D721Med (cell line): Measurements from ENCODE around the gene HFM1.

ENCODE experiments used
- DNase-seq: peaks from one replicate; pipeline ENCODE4 v3.0.0; 2011; ENCODE audit warnings: low spot score; ENCODE audit not compliant: insufficient read length
- FAIRE-seq: peaks from 2 replicates; lab custom pipeline; 2011; peaks lifted over from hg19 to GRCh38; lab: Jason Lieb, UNC
- CTCF ChIP-seq: IDR thresholded peaks from 2 replicates; pipeline ENCODE4 v1.5.1; 2012; ENCODE audit warnings: mild to moderate bottlenecking, control low read depth; ENCODE audit not compliant: insufficient read depth; ENCODE audit errors: missing control alignments

The HFM1 gene

GRCh38 chr1:91243171-91243570 is 161.5 kb downstream of the HFM1 start:
- no peak for TF ChIP-seq CTCF
- FAIRE-seq (no peak), DNase-seq (no peak)

GRCh38 chr1:91234181-91234580 is 170.5 kb downstream of the HFM1 start:
- TF ChIP-seq CTCF = no peak
- no peak for DNase-seq
- FAIRE-seq = no peak

GRCh38 chr1:91226741-91227140 is 177.9 kb downstream of the HFM1 start:
- TF ChIP-seq CTCF = no peak
- FAIRE-seq (no peak), DNase-seq (no peak)

- no peak for TF ChIP-seq CTCF
- DNase-seq (no peak), FAIRE-seq (no peak)
These were observed 179.8 kb downstream of the HFM1 start for GRCh38 chr1:91224878-91225277.

- TF ChIP-seq CTCF = no peak
- no peak for FAIRE-seq
- no peak for DNase-seq
These were observed 183.6 kb downstream of the HFM1 start for GRCh38 chr1:91221017-91221416.

GRCh38 chr1:91217911-91218310 is 186.7 kb downstream of the HFM1 start:
- no peak for TF ChIP-seq CTCF
- DNase-seq (no peak), FAIRE-seq (no peak)
